ENCODE results near the gene FLNB.

GRCh38 chr3:58055314-58055713 is 47.1 kb downstream of the FLNB start:
- TF ChIP-seq CTCF (IDR thresholded peaks at IDR 0.05; ENCODE audit: control extremely low read depth in 1 of 3, insufficient read depth in 1 of 3, low read depth in 1 of 3, low read length in 3 of 3) (no peak), POLR2A (IDR thresholded peaks at IDR 0.05; ENCODE audit: control extremely low read depth in 1 of 2, low read depth in 2 of 2, low read length in 2 of 2) (no peak), SRF (IDR thresholded peaks at IDR 0.05; ENCODE audit: low read depth, low read length) (no peak), MAFK (IDR thresholded peaks at IDR 0.05; ENCODE audit: low read depth, low read length) (no peak), NRF1 (IDR thresholded peaks at IDR 0.05; ENCODE audit: low read depth, low read length) (no peak), YY1 (IDR thresholded peaks at IDR 0.05; ENCODE audit: low read depth, low read length) (no peak), EZH2 (IDR thresholded peaks at IDR 0.05; ENCODE audit: low read depth, low read length, severe bottlenecking) (no peak), TAF1 (IDR thresholded peaks at IDR 0.05; ENCODE audit: low read depth, low read length) (no peak)
- TF ChIP-seq, protein P1, sequence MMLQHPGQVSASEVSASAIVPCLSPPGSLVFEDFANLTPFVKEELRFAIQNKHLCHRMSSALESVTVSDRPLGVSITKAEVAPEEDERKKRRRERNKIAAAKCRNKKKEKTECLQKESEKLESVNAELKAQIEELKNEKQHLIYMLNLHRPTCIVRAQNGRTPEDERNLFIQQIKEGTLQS (IDR thresholded peaks at IDR 0.05; ENCODE audit: insufficient read depth, low read depth, low read length) = no peak
